Measurements from ENCODE around the gene PDE11A.

DNA sequence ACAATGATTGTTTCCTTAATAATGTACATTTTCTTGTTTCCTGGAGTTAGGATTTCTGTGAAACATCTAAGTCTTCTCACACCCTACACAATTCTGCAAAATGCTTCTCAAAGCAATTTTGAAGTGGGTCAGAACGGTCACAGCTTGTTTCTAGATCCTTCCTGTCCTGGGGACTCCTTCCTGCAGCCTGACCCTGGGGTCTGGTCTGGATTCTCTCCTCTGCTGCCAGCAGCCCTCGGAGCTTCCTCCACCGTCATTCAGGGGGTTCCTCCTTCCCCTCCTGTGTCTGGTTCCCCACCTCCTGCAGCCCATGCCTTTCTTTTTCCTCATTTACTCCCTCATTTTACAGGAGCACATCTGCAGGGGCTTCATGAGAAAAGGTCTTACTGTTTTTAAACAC is 357.9 kb downstream of the PDE11A start:
- TF ChIP-seq POLR2A (IDR thresholded peaks at IDR 0.05), result no peak
- TF ChIP-seq, protein P1, sequence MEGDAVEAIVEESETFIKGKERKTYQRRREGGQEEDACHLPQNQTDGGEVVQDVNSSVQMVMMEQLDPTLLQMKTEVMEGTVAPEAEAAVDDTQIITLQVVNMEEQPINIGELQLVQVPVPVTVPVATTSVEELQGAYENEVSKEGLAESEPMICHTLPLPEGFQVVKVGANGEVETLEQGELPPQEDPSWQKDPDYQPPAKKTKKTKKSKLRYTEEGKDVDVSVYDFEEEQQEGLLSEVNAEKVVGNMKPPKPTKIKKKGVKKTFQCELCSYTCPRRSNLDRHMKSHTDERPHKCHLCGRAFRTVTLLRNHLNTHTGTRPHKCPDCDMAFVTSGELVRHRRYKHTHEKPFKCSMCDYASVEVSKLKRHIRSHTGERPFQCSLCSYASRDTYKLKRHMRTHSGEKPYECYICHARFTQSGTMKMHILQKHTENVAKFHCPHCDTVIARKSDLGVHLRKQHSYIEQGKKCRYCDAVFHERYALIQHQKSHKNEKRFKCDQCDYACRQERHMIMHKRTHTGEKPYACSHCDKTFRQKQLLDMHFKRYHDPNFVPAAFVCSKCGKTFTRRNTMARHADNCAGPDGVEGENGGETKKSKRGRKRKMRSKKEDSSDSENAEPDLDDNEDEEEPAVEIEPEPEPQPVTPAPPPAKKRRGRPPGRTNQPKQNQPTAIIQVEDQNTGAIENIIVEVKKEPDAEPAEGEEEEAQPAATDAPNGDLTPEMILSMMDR (IDR thresholded peaks at IDR 0.05 in 4 of 5, conservative IDR thresholded peaks at IDR 0.05 in 1 of 5), result no peak
